Activated CD4-positive, alpha-beta T cell treated with anti-CD3 and anti-CD28 coated beads for 1 hour (primary cell): ENCODE data around the gene GSTT2B.
"Not testable (repeated sequence)": the region's sequence is repeated elsewhere in the genome, so short reads cannot be mapped to it uniquely, and the experiment has no call there.

Experiments
- DNase-seq: peaks from one replicate; pipeline ENCODE4 v3.0.0-alpha.2; 2020

GSTT2B gene

GRCh38 chr22:23980567-23980966, 19.6 kb upstream of the GSTT2B start:
- DNase-seq = not testable (repeated sequence)

- not testable (repeated sequence) for DNase-seq
Measured at GRCh38 chr22:23979557-23980240, 18.7 kb upstream of the GSTT2B start, which contains the start of gene GSTT2. TSS of gene GSTT2 (plus strand) at chr22:23980134.

GRCh38 chr22:23977304-23977703, 16.3 kb upstream of the GSTT2B start:
- not testable (repeated sequence) for DNase-seq

- not testable (repeated sequence) for DNase-seq
Measured at GRCh38 chr22:23974836-23975352, 13.9 kb upstream of the GSTT2B start.

GRCh38 chr22:23974345-23974744, 13.3 kb upstream of the GSTT2B start, which contains the start of gene DDT:
TSS of gene DDT (minus strand) at chr22:23974441. CDS start at chr22:23974414, 27 bp downstream.
- DNase-seq = not testable (repeated sequence)

- not testable (repeated sequence) for DNase-seq
Measured at GRCh38 chr22:23971927-23972326, 10.9 kb upstream of the GSTT2B start.

- no peak for DNase-seq
Measured at GRCh38 chr22:23970816-23971486, 10.0 kb upstream of the GSTT2B start.

GRCh38 chr22:23970201-23970641, 9.2 kb upstream of the GSTT2B start:
- DNase-seq = no peak

GRCh38 chr22:23969071-23969470, 8.1 kb upstream of the GSTT2B start:
- no peak for DNase-seq

- not testable (repeated sequence) for DNase-seq
Measured at GRCh38 chr22:23966568-23966967, 5.6 kb upstream of the GSTT2B start, which contains the start of gene DDTL. TSS of gene DDTL (plus strand) at chr22:23966888. CDS start at chr22:23966915, 27 bp downstream.

GRCh38 chr22:23966094-23966493, 5.1 kb upstream of the GSTT2B start:
- DNase-seq = not testable (repeated sequence)

- peak; percentile 64 for DNase-seq
Measured at GRCh38 chr22:23956301-23956900, 4.6 kb downstream of the GSTT2B start.

GRCh38 chr22:23955886-23956285, 5.1 kb downstream of the GSTT2B start:
- DNase-seq = not testable (repeated sequence)

- not testable (repeated sequence) for DNase-seq
Measured at GRCh38 chr22:23954991-23955305, 6.0 kb downstream of the GSTT2B start.

GRCh38 chr22:23954193-23954990, 6.6 kb downstream of the GSTT2B start:
- not testable (repeated sequence) for DNase-seq

GRCh38 chr22:23953485-23953884, 7.5 kb downstream of the GSTT2B start:
- DNase-seq = not testable (repeated sequence)

- not testable (repeated sequence) for DNase-seq
Measured at GRCh38 chr22:23952794-23953405, 8.1 kb downstream of the GSTT2B start.

GRCh38 chr22:23951383-23951782, 9.6 kb downstream of the GSTT2B start:
- not testable (repeated sequence) for DNase-seq

GRCh38 chr22:23949764-23950163, 11.2 kb downstream of the GSTT2B start:
- DNase-seq = not testable (repeated sequence)

- DNase-seq = not testable (repeated sequence)
Measured at GRCh38 chr22:23947391-23947790, 13.6 kb downstream of the GSTT2B start.

- DNase-seq = not testable (repeated sequence)
Measured at GRCh38 chr22:23940166-23940565, 20.8 kb downstream of the GSTT2B start.

- no peak for DNase-seq
Measured at GRCh38 chr22:23939017-23939357, 22.0 kb downstream of the GSTT2B start.
